ELF-1 (cell line): ENCODE data around the gene PROZ.

Source experiments
- DNase-seq: peaks from one replicate; pipeline ENCODE4 v3.0.0-alpha.2; 2016; ENCODE audit warnings: low read depth, low spot score

The PROZ gene

GRCh38 chr13:113120300-113121182, 37.9 kb upstream of the PROZ start:
- no peak for DNase-seq

- DNase-seq, result no peak
These were observed 37.1 kb upstream of the PROZ start for GRCh38 chr13:113121183-113121927.

- no peak for DNase-seq
These were observed 36.4 kb upstream of the PROZ start for GRCh38 chr13:113121928-113122471.

- peak; percentile 81 for DNase-seq
These were observed 35.8 kb upstream of the PROZ start, which contains the start of gene F10 for GRCh38 chr13:113122550-113123225. TSS of gene F10 (plus strand) at chr13:113122799. CDS start at chr13:113122856, 57 bp downstream.

- no peak for DNase-seq
These were observed 34.9 kb upstream of the PROZ start for GRCh38 chr13:113123226-113124201.

- no peak for DNase-seq
These were observed 34.1 kb upstream of the PROZ start for GRCh38 chr13:113124211-113124970.

GRCh38 chr13:113125506-113126264, 32.8 kb upstream of the PROZ start:
- DNase-seq, result no peak

GRCh38 chr13:113126265-113127150, 31.9 kb upstream of the PROZ start:
- no peak for DNase-seq

GRCh38 chr13:113129480-113129879, 29.0 kb upstream of the PROZ start:
- DNase-seq, result no peak

GRCh38 chr13:113129921-113130750, 28.3 kb upstream of the PROZ start:
- peak; percentile 81 for DNase-seq

- DNase-seq, result no peak
These were observed 23.1 kb upstream of the PROZ start for GRCh38 chr13:113135281-113135760.

- DNase-seq, result no peak
These were observed 20.7 kb upstream of the PROZ start for GRCh38 chr13:113137691-113138298.

- no peak for DNase-seq
These were observed 19.5 kb upstream of the PROZ start for GRCh38 chr13:113138792-113139551.

- no peak for DNase-seq
These were observed 18.9 kb upstream of the PROZ start for GRCh38 chr13:113139577-113139976.

- DNase-seq, result no peak
These were observed 17.5 kb upstream of the PROZ start for GRCh38 chr13:113140677-113141600.
